ENCODE data around the gene DISP2. TPM values are rescaled to one million over a fixed set of nuclear protein-coding genes. Genes with fewer than 3 reads are reported as not detected.

The DISP2 gene
- total RNA-seq, 1 donor from 2014 or later = under 0.01 TPM

- no peak for TF ChIP-seq CTCF (IDR thresholded peaks at IDR 0.05; ENCODE audit: insufficient read depth, low read length, severe bottlenecking)
- DNase-seq (ENCODE audit: low read depth) (no peak), FAIRE-seq (no peak)
- no peaks in the 10 kb centered on the region for H3K36me3 ChIP-seq (ENCODE audit: control insufficient read depth, insufficient read depth, low read length)
- no peaks in the 10 kb centered on the region for H3K27me3 ChIP-seq (ENCODE audit: control insufficient read depth, insufficient read depth, low read length)
- no peak overlapping the region for H3K4me3 ChIP-seq (ENCODE audit: low read depth, low read length)
Measured at GRCh38 chr15:40325188-40325587, 32.8 kb upstream of the DISP2 start.

- H3K27me3 ChIP-seq (ENCODE audit: control insufficient read depth, insufficient read depth, low read length) = no peaks in the 10 kb centered on the region
- no peak overlapping the region for H3K4me3 ChIP-seq (ENCODE audit: low read depth, low read length)
- no peak for TF ChIP-seq CTCF (IDR thresholded peaks at IDR 0.05; ENCODE audit: insufficient read depth, low read length, severe bottlenecking)
- DNase-seq (ENCODE audit: low read depth) = no peak
- no peak for FAIRE-seq
- no peaks in the 10 kb centered on the region for H3K36me3 ChIP-seq (ENCODE audit: control insufficient read depth, insufficient read depth, low read length)
Measured at GRCh38 chr15:40325700-40326099, 32.3 kb upstream of the DISP2 start.

DNA sequence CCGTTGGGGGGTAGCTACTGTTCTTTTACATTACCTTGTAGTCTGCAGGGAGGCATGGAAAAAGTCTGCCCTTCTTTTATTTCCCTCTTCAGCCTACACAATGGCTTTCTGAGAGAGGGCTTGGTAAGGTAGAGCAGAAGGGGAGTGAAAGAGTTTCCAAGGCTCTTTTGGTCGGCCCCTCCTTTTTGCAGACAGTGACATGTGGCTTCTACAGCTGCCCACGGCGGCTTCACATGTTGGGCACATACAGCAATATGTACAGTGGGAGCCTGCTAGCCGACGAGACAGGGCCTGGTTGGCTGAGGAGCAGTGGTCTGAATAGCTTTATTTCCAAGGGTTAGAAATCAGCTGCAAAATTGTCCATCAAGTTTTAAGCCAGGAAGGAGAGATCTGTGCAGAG, 30.6 kb upstream of the DISP2 start:
- no peak for TF ChIP-seq CTCF (IDR thresholded peaks at IDR 0.05; ENCODE audit: insufficient read depth, low read length, severe bottlenecking)
- DNase-seq (ENCODE audit: low read depth) = no peak
- H3K4me3 ChIP-seq (ENCODE audit: low read depth, low read length) = no peak overlapping the region
- no peaks in the 10 kb centered on the region for H3K27me3 ChIP-seq (ENCODE audit: control insufficient read depth, insufficient read depth, low read length)
- H3K36me3 ChIP-seq (ENCODE audit: control insufficient read depth, insufficient read depth, low read length) = no peaks in the 10 kb centered on the region
- FAIRE-seq = no peak

- TF ChIP-seq CTCF (IDR thresholded peaks at IDR 0.05; ENCODE audit: insufficient read depth, low read length, severe bottlenecking) = no peak
- FAIRE-seq = no peak
- peak; percentile 69 for DNase-seq (ENCODE audit: low read depth)
- H3K4me3 ChIP-seq (ENCODE audit: low read depth, low read length) = no peak overlapping the region
- no peaks in the 10 kb centered on the region for H3K27me3 ChIP-seq (ENCODE audit: control insufficient read depth, insufficient read depth, low read length)
- H3K36me3 ChIP-seq (ENCODE audit: control insufficient read depth, insufficient read depth, low read length) = no peaks in the 10 kb centered on the region
Measured at GRCh38 chr15:40328176-40328575, 29.8 kb upstream of the DISP2 start.

- no peak for FAIRE-seq
- no peak for TF ChIP-seq CTCF (IDR thresholded peaks at IDR 0.05; ENCODE audit: insufficient read depth, low read length, severe bottlenecking)
- no peak for DNase-seq (ENCODE audit: low read depth)
- Histone ChIP-seq H3K36me3 (ENCODE audit: control insufficient read depth, insufficient read depth, low read length) (no peaks in the 10 kb centered on the region), H3K4me3 (ENCODE audit: low read depth, low read length) (no peak overlapping the region), H3K27me3 (ENCODE audit: control insufficient read depth, insufficient read depth, low read length) (no peaks in the 10 kb centered on the region)
Measured at GRCh38 chr15:40328751-40329150, 29.3 kb upstream of the DISP2 start.

DNA sequence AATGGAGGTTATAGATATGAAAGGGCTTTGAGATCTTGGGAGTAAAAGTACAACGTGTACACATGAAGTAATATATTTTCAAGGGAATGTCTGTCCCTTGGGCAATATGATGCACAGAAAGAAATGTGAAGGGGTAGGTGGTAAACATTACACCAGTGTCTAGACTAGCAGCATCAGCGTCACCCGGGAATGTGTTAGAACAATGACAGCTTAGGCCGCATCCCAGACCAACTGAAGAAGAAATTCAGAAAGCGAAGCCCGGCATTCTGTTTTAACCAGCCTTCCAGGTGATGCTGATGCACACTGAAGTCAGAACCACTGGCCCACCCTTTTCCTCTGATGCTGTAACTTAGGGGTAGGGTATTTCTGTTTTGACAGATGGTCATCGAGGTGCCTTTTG, 28.2 kb upstream of the DISP2 start:
- TF ChIP-seq CTCF (IDR thresholded peaks at IDR 0.05; ENCODE audit: insufficient read depth, low read length, severe bottlenecking) = no peak
- no peak for DNase-seq (ENCODE audit: low read depth)
- Histone ChIP-seq H3K27me3 (ENCODE audit: control insufficient read depth, insufficient read depth, low read length) (no peaks in the 10 kb centered on the region), H3K36me3 (ENCODE audit: control insufficient read depth, insufficient read depth, low read length) (no peaks in the 10 kb centered on the region), H3K4me3 (ENCODE audit: low read depth, low read length) (no peak overlapping the region)
- FAIRE-seq = no peak

Measured in bronchial epithelial cell (primary cell).